CD4-positive, alpha-beta T cell treated with Interferon alpha-2 for 1 hour (primary cell): ENCODE data around the gene DEDD2.

Experiments used
- DNase-seq, 2 donors: peaks; one replicate each; pipeline ENCODE4 v3.0.0-alpha.2; 2020 to 2022

The DEDD2 gene

GRCh38 chr19:42198676-42199439 lies 18.6 kb downstream of the DEDD2 start:
- DNase-seq, result peak; percentile 71 to 87

GRCh38 chr19:42197375-42197817 lies 20.1 kb downstream of the DEDD2 start:
- no peak for DNase-seq

GRCh38 chr19:42196011-42197001 lies 21.2 kb downstream of the DEDD2 start:
- no peak for DNase-seq

GRCh38 chr19:42193706-42194105 lies 23.8 kb downstream of the DEDD2 start:
- DNase-seq, result no peak

GRCh38 chr19:42193294-42193693 lies 24.2 kb downstream of the DEDD2 start:
- no peak for DNase-seq

- DNase-seq, result peak in 1 of 2 donors; percentile 8
Measured at GRCh38 chr19:42191855-42192254, 25.6 kb downstream of the DEDD2 start.

GRCh38 chr19:42191330-42191729 lies 26.1 kb downstream of the DEDD2 start:
- no peak for DNase-seq

- no peak for DNase-seq
Measured at GRCh38 chr19:42189133-42189532, 28.3 kb downstream of the DEDD2 start.

GRCh38 chr19:42188665-42189064 lies 28.8 kb downstream of the DEDD2 start:
- DNase-seq, result no peak

- DNase-seq, result peak; percentile 31 to 66
Measured at GRCh38 chr19:42185277-42185676, 32.2 kb downstream of the DEDD2 start.

- peak; percentile 62 to 75 for DNase-seq
Measured at GRCh38 chr19:42184401-42184861, 33.0 kb downstream of the DEDD2 start.

- DNase-seq, result peak in 1 of 2 donors; percentile 34
Measured at GRCh38 chr19:42178791-42179674, 38.4 kb downstream of the DEDD2 start.

- DNase-seq, result no peak
Measured at GRCh38 chr19:42177686-42178019, 39.8 kb downstream of the DEDD2 start.

GRCh38 chr19:42176990-42177685 lies 40.3 kb downstream of the DEDD2 start:
- DNase-seq, result peak; percentile 72 to 82

- DNase-seq, result no peak
Measured at GRCh38 chr19:42176649-42176989, 40.9 kb downstream of the DEDD2 start.

GRCh38 chr19:42175952-42176648 lies 41.4 kb downstream of the DEDD2 start:
- DNase-seq, result peak in 1 of 2 donors; percentile 19

- no peak for DNase-seq
Measured at GRCh38 chr19:42174958-42175734, 42.3 kb downstream of the DEDD2 start.

- no peak for DNase-seq
Measured at GRCh38 chr19:42174188-42174587, 43.3 kb downstream of the DEDD2 start.

GRCh38 chr19:42173695-42174094 lies 43.8 kb downstream of the DEDD2 start:
- no peak for DNase-seq

GRCh38 chr19:42172261-42172660 lies 45.2 kb downstream of the DEDD2 start:
- DNase-seq, result no peak

- DNase-seq, result no peak
Measured at GRCh38 chr19:42170715-42171114, 46.8 kb downstream of the DEDD2 start.
